Measurements from ENCODE around the gene AATK.

Gene AATK

GRCh38 chr17:81181811-81182185 lies 15.8 kb upstream of the AATK start:
- DNase-seq = no peak

- DNase-seq = no peak
Measured at GRCh38 chr17:81180836-81181810, 15.1 kb upstream of the AATK start.

GRCh38 chr17:81179861-81180260 lies 13.8 kb upstream of the AATK start:
- no peak for DNase-seq

GRCh38 chr17:81179220-81179619 lies 13.2 kb upstream of the AATK start:
- no peak for DNase-seq

GRCh38 chr17:81178136-81179091 lies 12.4 kb upstream of the AATK start:
- DNase-seq = no peak

- no peak for DNase-seq
Measured at GRCh38 chr17:81176666-81177065, 10.6 kb upstream of the AATK start.

- no peak for DNase-seq
Measured at GRCh38 chr17:81173762-81174155, 7.7 kb upstream of the AATK start.

- no peak for DNase-seq
Measured at GRCh38 chr17:81173052-81173761, 7.2 kb upstream of the AATK start.

GRCh38 chr17:81171941-81172340 lies 5.9 kb upstream of the AATK start:
- no peak for DNase-seq

GRCh38 chr17:81170727-81171494 lies 4.9 kb upstream of the AATK start:
- no peak for DNase-seq

GRCh38 chr17:81169870-81170309 lies 3.9 kb upstream of the AATK start:
- no peak for DNase-seq

GRCh38 chr17:81167638-81168037 lies 1.6 kb upstream of the AATK start:
- DNase-seq = no peak

GRCh38 chr17:81167194-81167524 lies 1.1 kb upstream of the AATK start:
- DNase-seq = no peak

- DNase-seq = no peak
Measured at GRCh38 chr17:81165246-81166032, 582 bp downstream of the AATK start, which contains the start of gene PVALEF. Gene PVALEF, plus strand, starts transcription at chr17:81165507. Its CDS starts 15,720 bp downstream, at chr17:81181227.

GRCh38 chr17:81164371-81165245 lies 1.4 kb downstream of the AATK start:
- no peak for DNase-seq

GRCh38 chr17:81163703-81164370 lies 2.2 kb downstream of the AATK start:
- no peak for DNase-seq

GRCh38 chr17:81163051-81163695 lies 2.8 kb downstream of the AATK start:
- no peak for DNase-seq

GRCh38 chr17:81162491-81162890 lies 3.5 kb downstream of the AATK start:
- DNase-seq = no peak

- DNase-seq = no peak
Measured at GRCh38 chr17:81161972-81162371, 4.0 kb downstream of the AATK start.
